ENCODE data around the gene RHOT2.
A peak's percentile ranks its signal among the peaks of the same experiment; 100 is the strongest.

RHOT2 gene

GRCh38 chr16:667780-668518 lies at the start of gene RHOT2:
Gene RHOT2 (plus strand): TSS chr16:668132. CDS start chr16:668200, 68 bp downstream.
- peak; percentile 89 for DNase-seq

- DNase-seq, result no peak
These were observed 48.3 kb upstream of the RHOT2 start for GRCh38 chr16:619476-620100.

- no peak for DNase-seq
These were observed 47.0 kb upstream of the RHOT2 start for GRCh38 chr16:620700-621525.

GRCh38 chr16:621526-622105 lies 46.3 kb upstream of the RHOT2 start:
- no peak for DNase-seq

- no peak for DNase-seq
These were observed 45.0 kb upstream of the RHOT2 start for GRCh38 chr16:622920-623280.

GRCh38 chr16:624526-625070 lies 43.3 kb upstream of the RHOT2 start:
- no peak for DNase-seq

GRCh38 chr16:625117-625976 lies 42.6 kb upstream of the RHOT2 start:
- no peak for DNase-seq

- no peak for DNase-seq
These were observed 41.8 kb upstream of the RHOT2 start for GRCh38 chr16:625977-626765.

- DNase-seq, result peak; percentile 96
These were observed 41.0 kb upstream of the RHOT2 start for GRCh38 chr16:626787-627453.

- no peak for DNase-seq
These were observed 40.3 kb upstream of the RHOT2 start for GRCh38 chr16:627454-628239.

- DNase-seq, result no peak
These were observed 39.4 kb upstream of the RHOT2 start for GRCh38 chr16:628321-629061.

- no peak for DNase-seq
These were observed 38.6 kb upstream of the RHOT2 start for GRCh38 chr16:629185-629832.

GRCh38 chr16:629833-630248 lies 38.1 kb upstream of the RHOT2 start:
- no peak for DNase-seq

- DNase-seq, result no peak
These were observed 37.6 kb upstream of the RHOT2 start for GRCh38 chr16:630249-630814.

- DNase-seq, result no peak
These were observed 37.0 kb upstream of the RHOT2 start, which contains the start of gene WFIKKN1 for GRCh38 chr16:630815-631405. Gene WFIKKN1 (plus strand): TSS chr16:630985. CDS start chr16:631254, 269 bp downstream.

GRCh38 chr16:631808-632358 lies 36.0 kb upstream of the RHOT2 start:
- DNase-seq, result no peak
